GM18498 (cell line): ENCODE data around the gene SLC11A2.

ENCODE experiments used
- ATAC-seq: cut with Tn5 transposase; IDR thresholded peaks from one replicate; pipeline ENCODE4 v1.9.1; 2021; ENCODE audit warnings: mild to moderate bottlenecking, moderate library complexity; ENCODE audit not compliant: unreplicated experiment

The SLC11A2 gene

GRCh38 chr12:51025836-51026638 is at the start of gene SLC11A2:
Gene SLC11A2 (minus strand): TSS chr12:51026384. CDS start chr12:51010728, 15,656 bp downstream.
- peak; percentile 94 for ATAC-seq

GRCh38 chr12:51075390-51075789 is 49.2 kb upstream of the SLC11A2 start:
- ATAC-seq = no peak

- ATAC-seq = no peak
Observed at GRCh38 chr12:51071663-51072062, 45.5 kb upstream of the SLC11A2 start.

- ATAC-seq = no peak
Observed at GRCh38 chr12:51070004-51070403, 43.8 kb upstream of the SLC11A2 start.

- no peak for ATAC-seq
Observed at GRCh38 chr12:51067771-51068170, 41.6 kb upstream of the SLC11A2 start.

- ATAC-seq = no peak
Observed at GRCh38 chr12:51067229-51067628, 41.0 kb upstream of the SLC11A2 start.

- ATAC-seq = no peak
Observed at GRCh38 chr12:51065530-51065929, 39.3 kb upstream of the SLC11A2 start.

- ATAC-seq = no peak
Observed at GRCh38 chr12:51062631-51063397, 36.6 kb upstream of the SLC11A2 start.

GRCh38 chr12:51059086-51059485 is 32.9 kb upstream of the SLC11A2 start:
- ATAC-seq = no peak

- ATAC-seq = no peak
Observed at GRCh38 chr12:51056242-51056641, 30.1 kb upstream of the SLC11A2 start.

- no peak for ATAC-seq
Observed at GRCh38 chr12:51055060-51055459, 28.9 kb upstream of the SLC11A2 start.

GRCh38 chr12:51051787-51052186 is 25.6 kb upstream of the SLC11A2 start:
- ATAC-seq = no peak

GRCh38 chr12:51049525-51049924 is 23.3 kb upstream of the SLC11A2 start:
- ATAC-seq = no peak

- no peak for ATAC-seq
Observed at GRCh38 chr12:51048661-51049251, 22.6 kb upstream of the SLC11A2 start.

- peak; percentile 97 for ATAC-seq
Observed at GRCh38 chr12:51047655-51048540, 21.7 kb upstream of the SLC11A2 start, which contains the start of gene LETMD1. Gene LETMD1 (plus strand): TSS chr12:51048327. CDS start chr12:51048357, 30 bp downstream.

GRCh38 chr12:51036279-51036678 is 10.1 kb upstream of the SLC11A2 start:
- no peak for ATAC-seq

GRCh38 chr12:51033457-51034089 is 7.4 kb upstream of the SLC11A2 start:
- no peak for ATAC-seq

- no peak for ATAC-seq
Observed at GRCh38 chr12:51033048-51033447, 6.9 kb upstream of the SLC11A2 start.

GRCh38 chr12:51028813-51029150 is 2.6 kb upstream of the SLC11A2 start:
- ATAC-seq = no peak

- ATAC-seq = no peak
Observed at GRCh38 chr12:51028126-51028812, 2.1 kb upstream of the SLC11A2 start.
